Left lung (tissue), 10 donors: ENCODE measurements around the gene FAM117A. TPM values are rescaled to one million over a fixed set of nuclear protein-coding genes. Genes with fewer than 3 reads are reported as not detected.
"Not testable (repeated sequence)": the region's sequence is repeated elsewhere in the genome, so short reads cannot be mapped to it uniquely, and the experiment has no call there.

Experiments used
- ATAC-seq: fragments of 200-7000 bp; cut with Tn5 transposase; one replicate; pipeline ENCODE4 v1.9.1; 2020; ENCODE audit warnings: moderate library complexity
- DNase-seq, 4 donors: peaks; one replicate each; pipeline ENCODE4 v3.0.0-alpha.2; 2013 to 2020
- H3K27ac ChIP-seq, 2 donors: fragments of 200-600 bp; sonication (generic) in 1 of 2; one replicate each; pipeline versions ENCODE4 v1.5.0 to v1.8.0; 2020 to 2021
- H3K27me3 ChIP-seq, 2 donors: fragments of 200-600 bp; sonication (generic) in 1 of 2; one replicate each; pipeline versions ENCODE4 v1.5.0 to v1.8.0; 2020 to 2021
- H3K36me3 ChIP-seq, 2 donors: fragments of 200-600 bp; sonication (generic) in 1 of 2; one replicate each; pipeline versions ENCODE4 v1.5.0 to v1.8.0; 2020 to 2021
- H3K4me1 ChIP-seq, 2 donors: fragments of 200-600 bp; one replicate each; pipeline ENCODE4 v1.8.0; 2021
- H3K4me3 ChIP-seq, 2 donors: fragments of 200-600 bp; sonication (generic) in 1 of 2; one replicate each; pipeline versions ENCODE4 v1.5.0 to v1.8.0; 2020 to 2021; ENCODE audit warnings: mild to moderate bottlenecking in 1 of 2
- H3K9me3 ChIP-seq, 2 donors: fragments of 200-600 bp; sonication (generic) in 1 of 2; one replicate each; pipeline versions ENCODE4 v1.5.0 to v1.8.0; 2020 to 2021
- intact Hi-C, 2 donors: fragments of 100-400 bp; cut with DNase I; formaldehyde crosslinking; loops; one replicate each; pipeline versions ENCODE4 v1.11.2 to v1.14.2; 2022
- polyA plus RNA-seq, 6 donors: library from polyadenylated mRNA; unstranded; fragments of 120-200 nt; gene quantifications; one replicate each; pipeline ENCODE4 v1.2.1, GENCODE V29; 2013; ENCODE audit not compliant: insufficient read length in 6 of 6
- total RNA-seq, 2 donors: library from RNA; stranded (reverse); fragmentation: NEBNext Ultra II Directional; extraction: Animal tissue kit (Norgen Biotek cat#: 25700); gene quantifications; one replicate each; pipeline ENCODE4 v1.2.1, GENCODE V29; 2021
- TF ChIP-seq, protein P1 (sequence below), 2 donors: fragments of 200-600 bp; sonication (generic) in 1 of 2; IDR thresholded peaks; one replicate each; pipeline versions ENCODE4 v1.5.0 to v1.8.0; 2021; ENCODE audit warnings: antibody characterized with exemption in 2 of 2
- donor health status: DM: no; HTN: yes; CAD: no.
- donor health status: DM: no; HTN: no; CAD: no.

The FAM117A gene
- total and polyA plus RNA-seq, 8 donors, result 11.9 to 27.1 (median 24.1) TPM

DNA sequence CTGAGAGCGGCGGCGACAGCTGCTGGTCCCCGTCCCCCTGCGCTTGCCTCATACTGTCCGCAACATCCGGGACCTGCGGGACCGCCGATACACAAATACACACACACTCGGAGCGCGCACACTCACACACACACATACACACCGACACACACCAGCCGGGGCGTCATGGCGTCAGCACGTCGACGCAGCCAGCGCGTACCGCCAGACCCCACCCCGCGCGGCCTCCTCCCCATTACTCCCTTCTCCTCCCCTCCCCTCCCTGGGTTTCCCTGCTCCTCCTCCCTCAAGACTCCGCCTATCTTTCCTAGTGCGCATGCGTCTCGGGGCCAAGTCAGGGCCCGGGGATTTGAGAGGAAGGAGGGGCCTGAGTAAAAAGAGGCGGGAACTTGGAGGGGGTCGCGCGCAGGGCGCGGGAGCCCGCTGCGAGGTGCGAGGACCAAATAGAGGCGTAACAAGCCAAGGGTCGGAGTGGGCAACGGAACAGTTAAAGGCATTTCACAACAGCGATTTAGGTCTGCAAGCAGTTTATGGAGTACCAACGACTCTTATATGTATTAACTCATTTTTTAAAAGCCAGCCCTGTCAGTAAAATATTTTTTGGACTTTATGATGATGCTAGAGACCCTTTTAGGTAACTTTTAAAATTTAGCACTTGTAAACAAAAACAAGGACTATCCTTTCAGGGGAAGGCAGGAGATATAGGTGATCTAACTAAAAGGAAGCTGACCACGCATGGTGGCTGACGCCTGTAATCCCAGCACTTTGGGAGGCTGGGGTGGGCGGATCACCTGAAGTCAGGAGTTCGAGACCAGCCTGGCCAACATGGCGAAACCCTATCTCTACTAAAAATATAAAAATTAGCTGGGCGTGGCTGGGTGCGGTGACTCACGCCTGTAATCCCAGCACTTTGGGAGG lies 85.7 kb downstream of the FAM117A start, which contains the start of gene SPOP:
Gene SPOP, minus strand, starts transcription at position 165 of the 915 bp plus-strand sequence. CDS start 55,287 bp downstream, outside the sequence.
- Histone ChIP-seq H3K4me3 (peak within 1 kb of the TSS; percentile 58 to 69), H3K4me1 (peaks cover 13 to 55% of the 10 kb centered on the region in 2 donors), H3K27me3 (no peaks in the 10 kb centered on the region), H3K9me3 (no peaks in the 10 kb centered on the region), H3K36me3 (peaks cover 0 to 2% of the 10 kb centered on the region in 2 donors), H3K27ac (peak within 1 kb of the TSS; percentile 97 to 98)
- DNase-seq (peak; percentile 99 to 100 (median 99)), ATAC-seq (peak; percentile 99)
- TF ChIP-seq, protein P1, sequence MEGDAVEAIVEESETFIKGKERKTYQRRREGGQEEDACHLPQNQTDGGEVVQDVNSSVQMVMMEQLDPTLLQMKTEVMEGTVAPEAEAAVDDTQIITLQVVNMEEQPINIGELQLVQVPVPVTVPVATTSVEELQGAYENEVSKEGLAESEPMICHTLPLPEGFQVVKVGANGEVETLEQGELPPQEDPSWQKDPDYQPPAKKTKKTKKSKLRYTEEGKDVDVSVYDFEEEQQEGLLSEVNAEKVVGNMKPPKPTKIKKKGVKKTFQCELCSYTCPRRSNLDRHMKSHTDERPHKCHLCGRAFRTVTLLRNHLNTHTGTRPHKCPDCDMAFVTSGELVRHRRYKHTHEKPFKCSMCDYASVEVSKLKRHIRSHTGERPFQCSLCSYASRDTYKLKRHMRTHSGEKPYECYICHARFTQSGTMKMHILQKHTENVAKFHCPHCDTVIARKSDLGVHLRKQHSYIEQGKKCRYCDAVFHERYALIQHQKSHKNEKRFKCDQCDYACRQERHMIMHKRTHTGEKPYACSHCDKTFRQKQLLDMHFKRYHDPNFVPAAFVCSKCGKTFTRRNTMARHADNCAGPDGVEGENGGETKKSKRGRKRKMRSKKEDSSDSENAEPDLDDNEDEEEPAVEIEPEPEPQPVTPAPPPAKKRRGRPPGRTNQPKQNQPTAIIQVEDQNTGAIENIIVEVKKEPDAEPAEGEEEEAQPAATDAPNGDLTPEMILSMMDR (IDR thresholded peaks at IDR 0.05), result no peak
- intact Hi-C loops, result no loop called here

GRCh38 chr17:49677134-49677932 lies 86.6 kb downstream of the FAM117A start:
- Histone ChIP-seq H3K4me1 (peaks cover 13 to 60% of the 10 kb centered on the region in 2 donors), H3K27ac (peak overlapping the region; percentile 97 to 98), H3K4me3 (peak overlapping the region; percentile 58 to 69), H3K9me3 (no peaks in the 10 kb centered on the region), H3K36me3 (peaks cover 0 to 10% of the 10 kb centered on the region in 2 donors), H3K27me3 (no peaks in the 10 kb centered on the region)
- TF ChIP-seq, protein P1 (IDR thresholded peaks at IDR 0.05), result no peak
- intact Hi-C loops, result no loop called here
- ATAC-seq (peak; percentile 83), DNase-seq (peak; percentile 93 to 99 (median 98))

GRCh38 chr17:49676276-49676868 lies 87.6 kb downstream of the FAM117A start:
- TF ChIP-seq, protein P1 (IDR thresholded peaks at IDR 0.05), result no peak
- Histone ChIP-seq H3K27me3 (no peaks in the 10 kb centered on the region), H3K4me3 (peak overlapping the region; percentile 58 to 69), H3K36me3 (peaks cover 0 to 10% of the 10 kb centered on the region in 2 donors), H3K4me1 (peaks cover 13 to 62% of the 10 kb centered on the region in 2 donors), H3K27ac (peak overlapping the region; percentile 97 to 98), H3K9me3 (no peaks in the 10 kb centered on the region)
- intact Hi-C loops, result no loop called here
- DNase-seq, result peak in 1 of 4 donors; percentile 35
- ATAC-seq, result peak; percentile 2

- no peak for ATAC-seq
- Histone ChIP-seq H3K27me3 (no peaks in the 10 kb centered on the region), H3K4me1 (peaks cover 18 to 78% of the 10 kb centered on the region in 2 donors), H3K27ac (peak overlapping the region in 1 of 2 donors; percentile 16), H3K36me3 (peaks cover 0 to 10% of the 10 kb centered on the region in 2 donors), H3K4me3 (no peak overlapping the region), H3K9me3 (no peaks in the 10 kb centered on the region)
- intact Hi-C loops, result no loop called here
- no peak for DNase-seq
- TF ChIP-seq, protein P1 (IDR thresholded peaks at IDR 0.05), result no peak
Measured at GRCh38 chr17:49674507-49674906, 89.4 kb downstream of the FAM117A start.

GRCh38 chr17:49673679-49674078 lies 90.3 kb downstream of the FAM117A start:
- peaks cover 18 to 80% of the 10 kb centered on the region in 2 donors for H3K4me1 ChIP-seq

More at GRCh38 chr17:49673679-49674078, 90.3 kb downstream of the FAM117A start:
- ATAC-seq, H3K4me3 ChIP-seq, intact Hi-C loops, H3K27me3 ChIP-seq, H3K9me3 ChIP-seq, DNase-seq: not testable (repeated sequence)
- peak overlapping the region in 1 of 2 donors; percentile 16 for H3K27ac ChIP-seq
- peaks cover 0 to 10% of the 10 kb centered on the region in 2 donors for H3K36me3 ChIP-seq
